Hepatocyte (in vitro differentiated cells): ENCODE data around the gene TEX14. TPM values are rescaled to one million over a fixed set of nuclear protein-coding genes. Genes with fewer than 3 reads are reported as not detected.

Source experiments
- DNase-seq: peaks from one replicate; pipeline ENCODE4 v3.0.0-alpha.2; 2016; ENCODE audit warnings: low spot score
- H2AFZ ChIP-seq: fragments of 200-600 bp; sonication (generic); 2 replicates; pipeline ENCODE4 v1.6.0; 2016; ENCODE audit warnings: antibody characterized with exemption, mild to moderate bottlenecking
- H3K27ac ChIP-seq: fragments of 200-600 bp; sonication (generic); 2 replicates; pipeline ENCODE4 v1.5.1; 2016; ENCODE audit warnings: mild to moderate bottlenecking
- H3K27me3 ChIP-seq: fragments of 200-600 bp; sonication (generic); 2 replicates; pipeline ENCODE4 v1.6.1; 2016
- H3K36me3 ChIP-seq: fragments of 200-600 bp; sonication (generic); replicated peaks from 2 replicates; pipeline ENCODE4 v1.5.1; 2016; ENCODE audit warnings: low read depth; ENCODE audit not compliant: insufficient read depth
- H3K4me1 ChIP-seq: fragments of 200-600 bp; sonication (generic); 2 replicates; pipeline ENCODE4 v1.5.1; 2016; ENCODE audit warnings: mild to moderate bottlenecking, moderate library complexity; ENCODE audit not compliant: insufficient read depth
- H3K4me2 ChIP-seq: fragments of 200-600 bp; sonication (generic); 2 replicates; pipeline ENCODE4 v1.6.0; 2016
- H3K4me3 ChIP-seq: fragments of 200-600 bp; sonication (generic); 2 replicates; pipeline ENCODE4 v1.5.1; 2016; ENCODE audit warnings: mild to moderate bottlenecking
- H3K79me2 ChIP-seq: fragments of 200-600 bp; sonication (generic); 2 replicates; pipeline ENCODE4 v1.6.0; 2017; ENCODE audit warnings: mild to moderate bottlenecking
- H3K9me2 ChIP-seq: fragments of 200-600 bp; sonication (generic); replicated peaks from 2 replicates; pipeline ENCODE4 v1.6.0; 2017; ENCODE audit warnings: mild to moderate bottlenecking; ENCODE audit not compliant: insufficient read depth
- H3K9me3 ChIP-seq: fragments of 200-600 bp; sonication (generic); 2 replicates; pipeline ENCODE4 v1.5.1; 2016; ENCODE audit warnings: low read depth, mild to moderate bottlenecking
- H4K20me1 ChIP-seq: fragments of 200-600 bp; sonication (generic); 2 replicates; pipeline ENCODE4 v1.6.0; 2016; ENCODE audit warnings: mild to moderate bottlenecking; ENCODE audit not compliant: insufficient read depth, poor library complexity, severe bottlenecking
- CTCF ChIP-seq: fragments of 200-600 bp; sonication (generic); IDR thresholded peaks from 2 replicates; pipeline ENCODE4 v1.5.1; 2016; ENCODE audit warnings: antibody characterized with exemption, mild to moderate bottlenecking; ENCODE audit not compliant: poor library complexity
- EZH2 ChIP-seq: fragments of 200-600 bp; sonication (generic); IDR thresholded peaks from 2 replicates; pipeline ENCODE4 v1.6.1; 2016; ENCODE audit warnings: antibody characterized with exemption, mild to moderate bottlenecking, borderline replicate concordance
- EZH2phosphoT487 ChIP-seq: fragments of 200-600 bp; sonication (generic); IDR thresholded peaks from one replicate; pipeline ENCODE4 v1.6.1; 2018; ENCODE audit warnings: antibody characterized with exemption, mild to moderate bottlenecking, low read depth, moderate library complexity; ENCODE audit not compliant: unreplicated experiment, severe bottlenecking
- WGBS: methylation state at CpG from one replicate; pipeline ENCODE4 v1.1.6; 2016; ENCODE audit warnings: low lambda C conversion rate; ENCODE audit errors: missing lambda C conversion rate; 5-methylcytosine and 5-hydroxymethylcytosine counted together
- polyA plus RNA-seq: library from polyadenylated mRNA; unstranded; fragments of >200 nt; fragmentation: Nextera tagmentation; extraction: Ambion mirVana; gene quantifications from 2 replicates; pipeline ENCODE4 v1.2.1, GENCODE V29; 2016
- total RNA-seq: library from RNA; depleted of rRNA; stranded (reverse); fragments of >200 nt; gene quantifications from 2 replicates; pipeline ENCODE4 v1.2.3, GENCODE V29; 2014

TEX14 gene
- total and polyA plus RNA-seq, 2 experiments from 2014 or later, result 0.07 TPM; not detected in 1

GRCh38 chr17:58597371-58597770 lies 94.5 kb downstream of the TEX14 start:
- H3K9me3 ChIP-seq, result no peaks in the 10 kb centered on the region
- no peak for DNase-seq
- H2AFZ ChIP-seq, result no peak overlapping the region
- no peak overlapping the region for H3K4me3 ChIP-seq
- WGBS, result 93% methylated on average over 3 of the region's 3 CpGs
- no peak overlapping the region for H3K27ac ChIP-seq
- TF ChIP-seq EZH2phosphoT487 (no peak), EZH2 (no peak), CTCF (no peak)
- H3K79me2 ChIP-seq, result no peaks in the 10 kb centered on the region
- no peaks in the 10 kb centered on the region for H3K4me1 ChIP-seq
- no peaks in the 10 kb centered on the region for H3K36me3 ChIP-seq
- H3K9me2 ChIP-seq, result no peaks in the 10 kb centered on the region
- H4K20me1 ChIP-seq, result no peaks in the 10 kb centered on the region
- H3K27me3 ChIP-seq, result no peaks in the 10 kb centered on the region
- H3K4me2 ChIP-seq, result no peak overlapping the region

GRCh38 chr17:58595194-58595792 lies 96.6 kb downstream of the TEX14 start:
- WGBS, result 88% methylated on average over 5 of the region's 5 CpGs
- no peak for TF ChIP-seq EZH2
- TF ChIP-seq EZH2phosphoT487, result no peak
- TF ChIP-seq CTCF, result no peak
- Histone ChIP-seq H3K9me2 (no peaks in the 10 kb centered on the region), H2AFZ (no peak overlapping the region), H3K9me3 (no peaks in the 10 kb centered on the region), H3K27ac (no peak overlapping the region), H4K20me1 (no peaks in the 10 kb centered on the region), H3K4me1 (no peaks in the 10 kb centered on the region), H3K4me2 (no peak overlapping the region), H3K79me2 (no peaks in the 10 kb centered on the region), H3K36me3 (no peaks in the 10 kb centered on the region), H3K4me3 (no peak overlapping the region), H3K27me3 (no peaks in the 10 kb centered on the region)
- no peak for DNase-seq

- Histone ChIP-seq H3K4me3 (no peak overlapping the region), H3K27me3 (no peaks in the 10 kb centered on the region), H3K36me3 (no peaks in the 10 kb centered on the region), H2AFZ (no peak overlapping the region), H3K9me2 (no peaks in the 10 kb centered on the region), H3K9me3 (no peaks in the 10 kb centered on the region), H3K27ac (no peak overlapping the region), H3K79me2 (no peaks in the 10 kb centered on the region), H3K4me2 (no peak overlapping the region), H3K4me1 (no peaks in the 10 kb centered on the region), H4K20me1 (no peaks in the 10 kb centered on the region)
- TF ChIP-seq EZH2, result no peak
- no peak for TF ChIP-seq EZH2phosphoT487
- TF ChIP-seq CTCF, result no peak
- DNase-seq, result no peak
- 88% methylated on average over 1 of the region's 1 CpG for WGBS
These were observed 98.7 kb downstream of the TEX14 start for GRCh38 chr17:58593123-58593522.

- H2AFZ ChIP-seq, result no peak overlapping the region
- no peak for DNase-seq
- H3K27ac ChIP-seq, result no peak overlapping the region
- no peaks in the 10 kb centered on the region for H3K36me3 ChIP-seq
- H4K20me1 ChIP-seq, result no peaks in the 10 kb centered on the region
- H3K27me3 ChIP-seq, result no peaks in the 10 kb centered on the region
- no peaks in the 10 kb centered on the region for H3K9me3 ChIP-seq
- H3K79me2 ChIP-seq, result no peaks in the 10 kb centered on the region
- no peak for TF ChIP-seq EZH2
- no peak for TF ChIP-seq CTCF
- no peak for TF ChIP-seq EZH2phosphoT487
- no peak overlapping the region for H3K4me3 ChIP-seq
- no peak overlapping the region for H3K4me2 ChIP-seq
- WGBS, result 92% methylated on average over 6 of the region's 6 CpGs
- no peaks in the 10 kb centered on the region for H3K9me2 ChIP-seq
- H3K4me1 ChIP-seq, result no peaks in the 10 kb centered on the region
These were observed 100.4 kb downstream of the TEX14 start for GRCh38 chr17:58591455-58591854.
